NT2/D1 (cell line): ENCODE results near the gene PXT1.

Experiments
- SUZ12 ChIP-seq: IDR thresholded peaks from 2 replicates; pipeline ENCODE4 v1.6.1; 2011; ENCODE audit not compliant: insufficient read length, insufficient read depth; ENCODE audit errors: extremely low read depth
- YY1 ChIP-seq: IDR thresholded peaks from 2 replicates; pipeline ENCODE4 v1.6.1; 2011; ENCODE audit not compliant: insufficient read length, insufficient read depth
- ZNF274 ChIP-seq: IDR thresholded peaks from 2 replicates; pipeline ENCODE4 v1.6.1; 2011; ENCODE audit warnings: mild to moderate bottlenecking, low read depth, low read length

GRCh38 chr6:36455486-36456027, 12.9 kb upstream of the PXT1 start:
- TF ChIP-seq ZNF274 (no peak), YY1 (no peak), SUZ12 (no peak)
